Placental epithelial cell (primary cell): ENCODE data around the gene PHACTR2. TPM values are rescaled to one million over a fixed set of nuclear protein-coding genes. Genes with fewer than 3 reads are reported as not detected.

Source experiments
- small RNA-seq: library from RNA; depleted of rRNA; stranded (forward); fragments of <200 nt; gene quantifications from one replicate; pipeline ENCODE3, GENCODE V24; 2012
- total RNA-seq: library from RNA; depleted of rRNA; stranded (reverse); fragments of >200 nt; gene quantifications from 2 replicates; pipeline ENCODE4 v1.2.3, GENCODE V29; 2012

Gene PHACTR2
- total RNA-seq, result 76.2 and 76.6 TPM in 2 replicates

DNA sequence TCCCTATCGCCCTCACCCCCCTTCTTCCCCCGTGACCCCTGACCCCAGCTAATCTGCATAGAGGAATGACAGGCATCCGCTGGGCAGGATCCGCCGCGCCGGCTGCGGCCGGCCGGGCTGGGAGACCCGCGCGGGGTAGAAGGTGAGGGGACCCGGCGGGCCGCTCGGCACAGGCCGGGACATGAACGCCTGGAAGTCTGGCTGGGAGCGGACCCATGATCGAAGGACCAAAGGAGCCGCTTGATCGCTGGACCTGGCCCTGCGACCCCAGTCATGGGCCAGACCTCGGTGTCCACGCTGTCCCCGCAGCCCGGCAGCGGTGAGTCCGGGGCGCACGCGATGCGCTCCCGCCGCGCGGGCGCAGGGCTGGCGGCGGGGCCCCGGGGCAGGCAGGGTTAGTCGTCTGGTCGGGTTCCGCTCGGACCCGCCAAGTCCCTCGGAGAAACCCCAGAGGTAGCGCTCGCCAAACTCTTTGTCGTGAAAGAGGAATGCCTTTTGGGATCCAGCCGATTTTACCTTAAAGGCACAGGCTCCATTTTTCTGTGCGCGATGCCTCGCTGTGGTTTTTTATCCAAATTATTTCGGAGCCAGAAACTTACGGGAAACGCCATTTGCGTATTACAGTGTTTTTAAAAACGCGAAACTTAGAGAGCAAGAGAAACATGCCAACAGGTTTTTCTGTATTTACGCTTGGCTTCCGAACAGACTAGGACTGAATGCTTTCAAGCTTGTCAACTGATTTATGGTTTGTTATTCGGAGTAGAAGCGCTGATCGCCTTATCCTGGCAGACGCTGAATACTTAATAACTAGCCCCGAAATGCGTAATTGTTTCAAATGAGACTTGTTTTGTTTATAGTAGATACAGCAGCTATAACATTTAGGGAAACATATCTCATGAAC is at the start of gene PHACTR2:
Gene PHACTR2 (plus strand): TSS at position 75 of the 901 bp plus-strand sequence. CDS start 199 bp downstream, at position 274.

GRCh38 chr6:143842902-143843676 is 165.3 kb downstream of the PHACTR2 start, which contains the start of gene LTV1:
LTV1 (plus strand) TSS chr6:143843338; CDS start chr6:143843478, 140 bp downstream.

DNA sequence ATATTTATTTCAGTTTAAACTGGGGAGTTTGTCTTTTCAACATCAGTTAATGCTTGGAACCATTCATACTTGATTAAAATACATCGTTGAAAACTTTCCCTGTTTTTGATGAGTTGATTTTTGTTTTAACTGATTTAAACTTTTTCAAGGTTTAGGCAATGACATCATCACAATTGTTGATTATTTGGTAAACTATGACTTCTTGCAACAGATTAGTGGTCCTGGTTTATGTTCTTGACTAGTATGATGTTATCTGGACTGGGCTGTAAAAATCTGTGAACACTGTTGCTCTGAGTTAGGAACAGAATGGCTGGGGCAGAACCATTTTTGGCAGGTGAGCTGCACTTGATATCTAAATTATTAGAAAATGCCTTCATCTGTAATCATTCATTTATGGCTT is 186.5 kb downstream of the PHACTR2 start, which contains the start of gene ZC2HC1B:
Gene ZC2HC1B (plus strand): TSS at position 241 of the 400 bp plus-strand sequence. CDS start 66 bp downstream, at position 307.

Small RNA genes lying within 50 kb of the gene (small RNA-seq; reads per million reads assigned to genes)
- not detected for gene ZC2HC1B

Other genes starting within 250 kb of the PHACTR2 start
- 0.79 and 3.0 TPM in 2 replicates for gene ADAT2, start 227.3 kb upstream of the PHACTR2 start, total RNA-seq
- gene PEX3, start 227.2 kb upstream of the PHACTR2 start, total RNA-seq, result 15.0 and 21.6 TPM in 2 replicates
- gene FUCA2, start 166.2 kb upstream of the PHACTR2 start, total RNA-seq, result 25.9 and 52.1 TPM in 2 replicates
- gene LTV1, start 165.4 kb downstream of the PHACTR2 start, total RNA-seq, result 8.2 and 9.7 TPM in 2 replicates
- 0.33 TPM in 1 of 2 replicates, not detected in the other for gene ZC2HC1B, start 186.5 kb downstream of the PHACTR2 start, total RNA-seq